RWPE1 (cell line): ENCODE data around the gene NPHS2.

ENCODE experiments used
- CTCF ChIA-PET: fragments of 350-600 bp; sonication (Branson Sonifier 250); formaldehyde crosslinking; extraction: SDS; loops from one replicate; lab custom pipeline; 2021; lab: Yijun Ruan, JAX
- POLR2A ChIA-PET: fragments of 400-600 bp; formaldehyde crosslinking; extraction: SDS; loops from one replicate; lab custom pipeline; 2020; ENCODE audit warnings: antibody characterized with exemption; ENCODE audit not compliant: low non-redundant PET; lab: Yijun Ruan, JAX
- DNase-seq: peaks from one replicate; pipeline ENCODE4 v3.0.0; 2012; ENCODE audit warnings: low spot score
- H3K27ac ChIP-seq: fragments of 450-650 bp; 2 replicates; pipeline ENCODE4 v1.5.1; 2017
- CTCF ChIP-seq: fragments of 450-650 bp; conservative IDR thresholded peaks from 2 replicates; pipeline ENCODE4 v1.5.1; 2017; ENCODE audit warnings: low read depth, mild to moderate bottlenecking

NPHS2 gene

GRCh38 chr1:179549368-179549700 lies 26.4 kb downstream of the NPHS2 start:
- ChIA-PET POLR2A (no interaction called here), CTCF (interaction anchor here (0.6 kb wide), 1 partner anchor 128 kb away, joined by 6 read pairs; no protein-coding TSS in a partner anchor)
- DNase-seq: no peak
- H3K27ac ChIP-seq: no peak overlapping the region
- no peak for TF ChIP-seq CTCF

GRCh38 chr1:179548666-179549367 lies 26.9 kb downstream of the NPHS2 start:
- no peak for DNase-seq
- no peak overlapping the region for H3K27ac ChIP-seq
- TF ChIP-seq CTCF: no peak
- CTCF ChIA-PET: interaction anchor here (0.6 kb wide), 2 partner anchors 129 to 1087 kb away, joined by 4 to 6 read pairs; no protein-coding TSS in a partner anchor
- POLR2A ChIA-PET: no interaction called here

- POLR2A ChIA-PET: no interaction called here
- no peak overlapping the region for H3K27ac ChIP-seq
- DNase-seq: no peak
- TF ChIP-seq CTCF: no peak
- CTCF ChIA-PET: interaction anchor here (0.7 kb wide), 1 partner anchor 39 kb away, joined by 3 read pairs; no protein-coding TSS in a partner anchor
Measured at GRCh38 chr1:179547021-179547535, 28.7 kb downstream of the NPHS2 start.

- H3K27ac ChIP-seq: no peak overlapping the region
- ChIA-PET POLR2A (no interaction called here), CTCF (no interaction called here)
- TF ChIP-seq CTCF: no peak
- no peak for DNase-seq
Measured at GRCh38 chr1:179545321-179545720, 30.4 kb downstream of the NPHS2 start.

GRCh38 chr1:179541774-179542173 lies 34.0 kb downstream of the NPHS2 start:
- ChIA-PET CTCF (no interaction called here), POLR2A (no interaction called here)
- no peak for DNase-seq
- TF ChIP-seq CTCF: no peak
- no peak overlapping the region for H3K27ac ChIP-seq

- H3K27ac ChIP-seq: no peak overlapping the region
- POLR2A ChIA-PET: no interaction called here
- DNase-seq: no peak
- CTCF ChIA-PET: no interaction called here
- TF ChIP-seq CTCF: no peak
Measured at GRCh38 chr1:179530352-179530751, 45.4 kb downstream of the NPHS2 start.
